Neural cell (in vitro differentiated cells): ENCODE data around the gene DRICH1.
"Not testable (repeated sequence)": the region's sequence is repeated elsewhere in the genome, so short reads cannot be mapped to it uniquely, and the experiment has no call there.

Experiments
- EP300 ChIP-seq: fragments of 450-650 bp; conservative IDR thresholded peaks from 2 replicates; pipeline ENCODE4 v1.6.1; 2014; ENCODE audit warnings: antibody characterized with exemption, mild to moderate bottlenecking, moderate library complexity; ENCODE audit not compliant: poor library complexity, severe bottlenecking
- EZH2 ChIP-seq: fragments of 200-600, 300-800 bp; shearing (Covaris generic), sonication (generic); IDR thresholded peaks from 2 replicates; pipeline ENCODE4 v1.6.1; 2014; ENCODE audit warnings: antibody characterized with exemption, low read length, borderline replicate concordance, mild to moderate bottlenecking; ENCODE audit not compliant: insufficient read depth, poor library complexity, severe bottlenecking
- MXI1 ChIP-seq: fragments of 450-650 bp; conservative IDR thresholded peaks from 2 replicates; pipeline ENCODE4 v1.6.1; 2014; ENCODE audit warnings: antibody characterized with exemption, mild to moderate bottlenecking; ENCODE audit not compliant: poor library complexity, severe bottlenecking
- POLR2AphosphoS5 ChIP-seq: IDR thresholded peaks from 2 replicates; pipeline ENCODE4 v1.6.1; 2012
- TF ChIP-seq, protein P1 (sequence below): fragments of 450-650 bp; IDR thresholded peaks from 2 replicates; pipeline ENCODE4 v1.5.1; 2014; ENCODE audit warnings: antibody characterized with exemption, mild to moderate bottlenecking, moderate library complexity; ENCODE audit not compliant: poor library complexity, severe bottlenecking
- TF ChIP-seq, protein P2 (sequence below): IDR thresholded peaks from 2 replicates; pipeline ENCODE4 v1.6.1; 2012; ENCODE audit warnings: borderline replicate concordance

GRCh38 chr22:23573106-23573505, 59.0 kb downstream of the DRICH1 start:
- TF ChIP-seq, protein P1, sequence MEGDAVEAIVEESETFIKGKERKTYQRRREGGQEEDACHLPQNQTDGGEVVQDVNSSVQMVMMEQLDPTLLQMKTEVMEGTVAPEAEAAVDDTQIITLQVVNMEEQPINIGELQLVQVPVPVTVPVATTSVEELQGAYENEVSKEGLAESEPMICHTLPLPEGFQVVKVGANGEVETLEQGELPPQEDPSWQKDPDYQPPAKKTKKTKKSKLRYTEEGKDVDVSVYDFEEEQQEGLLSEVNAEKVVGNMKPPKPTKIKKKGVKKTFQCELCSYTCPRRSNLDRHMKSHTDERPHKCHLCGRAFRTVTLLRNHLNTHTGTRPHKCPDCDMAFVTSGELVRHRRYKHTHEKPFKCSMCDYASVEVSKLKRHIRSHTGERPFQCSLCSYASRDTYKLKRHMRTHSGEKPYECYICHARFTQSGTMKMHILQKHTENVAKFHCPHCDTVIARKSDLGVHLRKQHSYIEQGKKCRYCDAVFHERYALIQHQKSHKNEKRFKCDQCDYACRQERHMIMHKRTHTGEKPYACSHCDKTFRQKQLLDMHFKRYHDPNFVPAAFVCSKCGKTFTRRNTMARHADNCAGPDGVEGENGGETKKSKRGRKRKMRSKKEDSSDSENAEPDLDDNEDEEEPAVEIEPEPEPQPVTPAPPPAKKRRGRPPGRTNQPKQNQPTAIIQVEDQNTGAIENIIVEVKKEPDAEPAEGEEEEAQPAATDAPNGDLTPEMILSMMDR, result not testable (repeated sequence)
- not testable (repeated sequence) for TF ChIP-seq EZH2, POLR2AphosphoS5, MXI1, EP300
- TF ChIP-seq, protein P2, sequence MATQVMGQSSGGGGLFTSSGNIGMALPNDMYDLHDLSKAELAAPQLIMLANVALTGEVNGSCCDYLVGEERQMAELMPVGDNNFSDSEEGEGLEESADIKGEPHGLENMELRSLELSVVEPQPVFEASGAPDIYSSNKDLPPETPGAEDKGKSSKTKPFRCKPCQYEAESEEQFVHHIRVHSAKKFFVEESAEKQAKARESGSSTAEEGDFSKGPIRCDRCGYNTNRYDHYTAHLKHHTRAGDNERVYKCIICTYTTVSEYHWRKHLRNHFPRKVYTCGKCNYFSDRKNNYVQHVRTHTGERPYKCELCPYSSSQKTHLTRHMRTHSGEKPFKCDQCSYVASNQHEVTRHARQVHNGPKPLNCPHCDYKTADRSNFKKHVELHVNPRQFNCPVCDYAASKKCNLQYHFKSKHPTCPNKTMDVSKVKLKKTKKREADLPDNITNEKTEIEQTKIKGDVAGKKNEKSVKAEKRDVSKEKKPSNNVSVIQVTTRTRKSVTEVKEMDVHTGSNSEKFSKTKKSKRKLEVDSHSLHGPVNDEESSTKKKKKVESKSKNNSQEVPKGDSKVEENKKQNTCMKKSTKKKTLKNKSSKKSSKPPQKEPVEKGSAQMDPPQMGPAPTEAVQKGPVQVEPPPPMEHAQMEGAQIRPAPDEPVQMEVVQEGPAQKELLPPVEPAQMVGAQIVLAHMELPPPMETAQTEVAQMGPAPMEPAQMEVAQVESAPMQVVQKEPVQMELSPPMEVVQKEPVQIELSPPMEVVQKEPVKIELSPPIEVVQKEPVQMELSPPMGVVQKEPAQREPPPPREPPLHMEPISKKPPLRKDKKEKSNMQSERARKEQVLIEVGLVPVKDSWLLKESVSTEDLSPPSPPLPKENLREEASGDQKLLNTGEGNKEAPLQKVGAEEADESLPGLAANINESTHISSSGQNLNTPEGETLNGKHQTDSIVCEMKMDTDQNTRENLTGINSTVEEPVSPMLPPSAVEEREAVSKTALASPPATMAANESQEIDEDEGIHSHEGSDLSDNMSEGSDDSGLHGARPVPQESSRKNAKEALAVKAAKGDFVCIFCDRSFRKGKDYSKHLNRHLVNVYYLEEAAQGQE, result not testable (repeated sequence)
